SK-N-SH treated with all-trans-retinoic acid at 6 μM for 48 hours (cell line): ENCODE data around the gene RND2.
"Not testable (repeated sequence)": the region's sequence is repeated elsewhere in the genome, so short reads cannot be mapped to it uniquely, and the experiment has no call there.

Experiments used
- ATAC-seq: fragments of 200-7000 bp; cut with Tn5 transposase; 3 replicates; pipeline ENCODE4 v1.9.1; 2020; ENCODE audit warnings: mild to moderate bottlenecking, moderate library complexity
- BACH2 ChIP-seq: fragments of 250-450 bp; sonication (Bioruptor Pico); IDR thresholded peaks from 2 replicates; pipeline ENCODE4 v1.9.0; 2021; ENCODE audit warnings: mild to moderate bottlenecking, borderline replicate concordance
- CREB5 ChIP-seq: fragments of 250-450 bp; sonication (Bioruptor Pico); IDR thresholded peaks from 2 replicates; pipeline ENCODE4 v1.5.1; 2020; ENCODE audit warnings: low read depth, mild to moderate bottlenecking, moderate library complexity
- CSDC2 ChIP-seq: fragments of 250-450 bp; sonication (Bioruptor Pico); IDR thresholded peaks from 2 replicates; pipeline ENCODE4 v1.5.0; 2020; ENCODE audit warnings: mild to moderate bottlenecking, moderate library complexity
- ESRRG ChIP-seq: fragments of 250-450 bp; sonication (Bioruptor Pico); IDR thresholded peaks from 2 replicates; pipeline ENCODE4 v1.6.1; 2021; ENCODE audit warnings: mild to moderate bottlenecking
- ISL1 ChIP-seq: fragments of 250-450 bp; sonication (Bioruptor Pico); IDR thresholded peaks from 2 replicates; pipeline ENCODE4 v2.1.2; 2022; ENCODE audit warnings: mild to moderate bottlenecking, moderate library complexity
- POU6F1 ChIP-seq: fragments of 250-450 bp; sonication (Bioruptor Pico); IDR thresholded peaks from 2 replicates; pipeline ENCODE4 v1.8.0; 2021; ENCODE audit warnings: low read depth, mild to moderate bottlenecking, moderate library complexity, borderline replicate concordance
- PPARA ChIP-seq: fragments of 250-450 bp; sonication (Bioruptor Pico); IDR thresholded peaks from 2 replicates; pipeline ENCODE4 v1.5.0; 2020; ENCODE audit warnings: mild to moderate bottlenecking, borderline replicate concordance
- SNAI2 ChIP-seq: fragments of 250-450 bp; sonication (Bioruptor Pico); IDR thresholded peaks from 2 replicates; pipeline ENCODE4 v1.5.0; 2020; ENCODE audit warnings: mild to moderate bottlenecking, moderate library complexity
- TCF4 ChIP-seq: fragments of 250-450 bp; sonication (Bioruptor Pico); IDR thresholded peaks from 2 replicates; pipeline ENCODE4 v1.8.0; 2021; ENCODE audit warnings: mild to moderate bottlenecking, moderate library complexity, borderline replicate concordance
- TOX ChIP-seq: fragments of 250-450 bp; sonication (Bioruptor Pico); IDR thresholded peaks from 2 replicates; pipeline ENCODE4 v1.8.0; 2021; ENCODE audit warnings: mild to moderate bottlenecking, moderate library complexity, borderline replicate concordance
- TSHZ2 ChIP-seq: fragments of 250-450 bp; sonication (Bioruptor Pico); IDR thresholded peaks from 2 replicates; pipeline ENCODE4 v1.5.0; 2020; ENCODE audit warnings: mild to moderate bottlenecking, moderate library complexity
- ZC3H10 ChIP-seq: fragments of 250-450 bp; sonication (Bioruptor Pico); IDR thresholded peaks from 2 replicates; pipeline ENCODE4 v1.5.1; 2021; ENCODE audit warnings: mild to moderate bottlenecking, moderate library complexity
- ZFP30 ChIP-seq: fragments of 450-650 bp; formaldehyde crosslinking; IDR thresholded peaks from 2 replicates; pipeline ENCODE4 v1.5.0; 2022; ENCODE audit warnings: mild to moderate bottlenecking, moderate library complexity
- ZNF565 ChIP-seq: fragments of 450-650 bp; formaldehyde crosslinking; conservative IDR thresholded peaks from 2 replicates; pipeline ENCODE4 v1.5.0; 2020; ENCODE audit warnings: low read depth, mild to moderate bottlenecking, moderate library complexity
- ZNF70 ChIP-seq: fragments of 450-650 bp; formaldehyde crosslinking; IDR thresholded peaks from 2 replicates; pipeline ENCODE4 v1.5.0; 2020; ENCODE audit warnings: mild to moderate bottlenecking, moderate library complexity
- ZNF8 ChIP-seq: fragments of 450-650 bp; formaldehyde crosslinking; IDR thresholded peaks from 2 replicates; pipeline ENCODE4 v1.5.0; 2020; ENCODE audit warnings: mild to moderate bottlenecking, moderate library complexity

The RND2 gene

GRCh38 chr17:42989726-42990652 lies 35.0 kb upstream of the RND2 start:
- TF ChIP-seq PPARA (no peak), ZNF565 (CRISPR knock-in tag) (no peak), SNAI2 (CRISPR knock-in tag) (no peak), BACH2 (CRISPR knock-in tag) (no peak), TCF4 (CRISPR knock-in tag) (no peak), ZNF8 (CRISPR knock-in tag) (no peak)
- ATAC-seq = no peak

- ATAC-seq = no peak
These were observed 33.6 kb upstream of the RND2 start for GRCh38 chr17:42991471-42991870.

GRCh38 chr17:42992872-42993271 lies 32.2 kb upstream of the RND2 start:
- TF ChIP-seq TSHZ2 (CRISPR knock-in tag) (no peak), ESRRG (CRISPR knock-in tag) (no peak), TOX (no peak)

More at GRCh38 chr17:42991471-42991870, 33.6 kb upstream of the RND2 start:
- TF ChIP-seq ISL1 (CRISPR knock-in tag) = no peak
- no peak for TF ChIP-seq CSDC2 (CRISPR knock-in tag)
- no peak for TF ChIP-seq BACH2 (CRISPR knock-in tag)
- no peak for TF ChIP-seq CREB5 (CRISPR knock-in tag)
- TF ChIP-seq TCF4 (CRISPR knock-in tag) = no peak
- no peak for TF ChIP-seq POU6F1 (CRISPR knock-in tag)
- TF ChIP-seq ZNF70 (CRISPR knock-in tag) = no peak
- TF ChIP-seq ZNF8 (CRISPR knock-in tag) = no peak
- no peak for TF ChIP-seq ZC3H10 (CRISPR knock-in tag)

GRCh38 chr17:42993913-42994312 lies 31.1 kb upstream of the RND2 start:
- ATAC-seq = not testable (repeated sequence)

More at GRCh38 chr17:42992872-42993271, 32.2 kb upstream of the RND2 start:
- ATAC-seq = no peak

- peak; percentile 65 for TF ChIP-seq ZNF70 (CRISPR knock-in tag)
- no peak for TF ChIP-seq ZNF8 (CRISPR knock-in tag)
- no peak for TF ChIP-seq ZFP30 (CRISPR knock-in tag)
- no peak for TF ChIP-seq CSDC2 (CRISPR knock-in tag)
- ATAC-seq = peak; percentile 4
These were observed 27.5 kb upstream of the RND2 start for GRCh38 chr17:42997390-42997983.
